Dermis lymphatic vessel endothelial cell (primary cell): Measurements from ENCODE around the gene GNB5. TPM values are rescaled to one million over a fixed set of nuclear protein-coding genes. Genes with fewer than 3 reads are reported as not detected.

Experiments used
- total RNA-seq: library from RNA; depleted of rRNA; stranded (reverse); fragments of >200 nt; gene quantifications from 2 replicates; pipeline ENCODE4 v1.2.1, GENCODE V29; 2014

The GNB5 gene
- 54.0 and 58.2 TPM in 2 replicates for total RNA-seq

DNA sequence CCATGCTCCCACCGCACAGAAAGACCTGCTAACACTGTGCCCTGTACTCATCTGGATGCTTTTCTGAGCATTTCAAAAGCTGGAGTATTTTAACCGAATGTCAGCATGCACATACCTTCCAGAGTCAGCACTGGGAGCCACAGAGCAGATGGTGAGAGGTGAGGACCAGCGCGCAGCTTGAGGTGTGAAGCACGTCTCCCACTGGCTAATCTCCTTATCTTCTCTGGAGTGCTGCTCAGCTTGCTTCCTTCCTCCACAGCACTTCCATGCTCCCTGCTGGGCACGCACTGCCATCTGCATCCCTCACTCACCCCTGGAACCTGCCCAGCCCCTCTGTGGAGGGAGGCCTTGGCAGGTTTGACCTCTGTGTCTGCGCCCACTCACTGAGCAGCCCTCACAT is at the start of gene GNB5:
Gene GNB5, minus strand, starts transcription at position 186 of the 400 bp plus-strand sequence. CDS start 6,716 bp downstream, outside the sequence.

Other genes starting within 250 kb of the GNB5 start
- gene LEO1, start 219.6 kb downstream of the GNB5 start, total RNA-seq = 21.9 and 37.5 TPM in 2 replicates
- 45.9 and 56.7 TPM in 2 replicates for gene MAPK6, start 172.2 kb downstream of the GNB5 start, total RNA-seq
- gene BCL2L10, start 78.6 kb downstream of the GNB5 start, total RNA-seq = 1.5 and 2.1 TPM in 2 replicates
- gene MYO5C, start 104.4 kb upstream of the GNB5 start, total RNA-seq = 13.8 and 14.3 TPM in 2 replicates